CD4-positive, alpha-beta T cell (primary cell): ENCODE results near the gene LNX1. TPM values are rescaled to one million over a fixed set of nuclear protein-coding genes. Genes with fewer than 3 reads are reported as not detected.

ENCODE experiments used
- ATAC-seq: fragments of 200-7000 bp; cut with Tn5 transposase; one replicate; pipeline ENCODE4 v1.10.0; 2022; ENCODE audit warnings: mild to moderate bottlenecking; ENCODE audit not compliant: poor library complexity
- CTCF ChIA-PET: fragments of 350-600 bp; sonication (Branson Sonifier 250); formaldehyde crosslinking; loops from one replicate; lab custom pipeline; 2021; ENCODE audit warnings: antibody characterized with exemption, inconsistent platforms; lab: Charles Lee
- POLR2A ChIA-PET: fragments of 350-600 bp; sonication (Branson Sonifier 250); formaldehyde crosslinking; loops from one replicate; lab custom pipeline; 2021; ENCODE audit warnings: antibody characterized with exemption, inconsistent platforms; lab: Charles Lee
- DNase-seq, 14 experiments: peaks; one replicate each; pipeline ENCODE4 v3.0.0-alpha.2; 2013 to 2020; ENCODE audit warnings: mixed read lengths in 2 of 14
- H3K27ac ChIP-seq, 2 donors: one replicate each; pipeline versions ENCODE4 v1.5.1 to v1.7.0; 2013; ENCODE audit warnings: low read length in 2 of 2, low read depth in 1 of 2, mild to moderate bottlenecking in 1 of 2
- H3K27me3 ChIP-seq, 2 experiments: 1 replicate in 1 of 2; 2 replicates in 1 of 2; pipeline versions ENCODE4 v1.6.1 to v1.7.0; 2013; ENCODE audit warnings: low read length in 2 of 2, control low read depth in 1 of 2, mild to moderate bottlenecking in 1 of 2, moderate library complexity in 1 of 2; ENCODE audit not compliant: insufficient read depth in 2 of 2, control insufficient read depth in 1 of 2
- H3K36me3 ChIP-seq: one replicate; pipeline ENCODE4 v1.6.1; 2013; ENCODE audit warnings: low read length, control low read depth; ENCODE audit not compliant: insufficient read depth
- H3K4me1 ChIP-seq: one replicate; pipeline ENCODE4 v1.6.1; 2013; ENCODE audit warnings: low read length, control low read depth; ENCODE audit not compliant: insufficient read depth
- H3K4me3 ChIP-seq: one replicate; pipeline ENCODE4 v1.5.1; 2013; ENCODE audit warnings: mild to moderate bottlenecking, low read length, moderate library complexity
- H3K9me3 ChIP-seq, 2 experiments: 1 replicate in 1 of 2; 2 replicates in 1 of 2; pipeline versions ENCODE4 v1.6.1 to v1.7.0; 2013; ENCODE audit warnings: low read length in 2 of 2, mild to moderate bottlenecking in 2 of 2, control low read depth in 1 of 2, moderate library complexity in 1 of 2; ENCODE audit not compliant: control insufficient read depth in 1 of 2, insufficient read depth in 1 of 2
- H3K27ac Mint-ChIP-seq: one replicate; pipeline ENCODE4 v1.8.0; 2020; ENCODE audit warnings: mixed read lengths
- H3K27me3 Mint-ChIP-seq: one replicate; pipeline ENCODE4 v1.8.0; 2021; ENCODE audit warnings: mixed read lengths
- H3K36me3 Mint-ChIP-seq: one replicate; pipeline ENCODE4 v1.8.0; 2021; ENCODE audit warnings: low read depth, mixed read lengths
- H3K4me1 Mint-ChIP-seq: one replicate; pipeline ENCODE4 v1.8.0; 2021; ENCODE audit warnings: low read depth, mixed read lengths
- H3K4me3 Mint-ChIP-seq: one replicate; pipeline ENCODE4 v1.8.0; 2020; ENCODE audit warnings: mild to moderate bottlenecking, mixed read lengths
- H3K9me3 Mint-ChIP-seq: one replicate; pipeline ENCODE4 v1.8.0; 2020; ENCODE audit warnings: mixed read lengths
- CTCF ChIP-seq: fragments of 200-600 bp; IDR thresholded peaks from one replicate; pipeline ENCODE4 v1.8.0; 2022; ENCODE audit warnings: antibody characterized with exemption, mild to moderate bottlenecking
- intact Hi-C, 2 experiments: fragments of 100-400 bp; cut with DNase I in 1 of 2; cut with micrococcal nuclease in 1 of 2; formaldehyde crosslinking; loops; one replicate each; pipeline versions ENCODE4 v1.15.1 to v1.9.0; 2023 to 2025; cut with DNase I, micrococcal nuclease
- total RNA-seq, 174 experiments: library from RNA in 2 of 174; stranded (reverse) in 2 of 174; gene quantifications; one replicate each; pipeline ENCODE4 v1.2.3 and lab custom pipeline; 2021 to 2026

The LNX1 gene
- total RNA-seq, 2 experiments from 2014 or later = not detected

GRCh38 chr4:53548662-53549061 lies 42.6 kb downstream of the LNX1 start:
- no peaks in the 10 kb centered on the region for H3K36me3 Mint-ChIP-seq
- H3K27me3 Mint-ChIP-seq = peaks cover 17% of the 10 kb centered on the region
- H3K4me1 ChIP-seq = no peaks in the 10 kb centered on the region
- no peak overlapping the region for H3K27ac Mint-ChIP-seq
- H3K4me1 Mint-ChIP-seq = no peaks in the 10 kb centered on the region
- H3K4me3 ChIP-seq = no peak overlapping the region
- ATAC-seq (no peak), DNase-seq (no peak)
- H3K9me3 Mint-ChIP-seq = peaks cover 2% of the 10 kb centered on the region
- no peaks in the 10 kb centered on the region for H3K36me3 ChIP-seq
- H3K9me3 ChIP-seq = peaks cover 0 to 3% of the 10 kb centered on the region in 2 experiments
- CTCF ChIA-PET = no interaction called here
- no peak overlapping the region for H3K27ac ChIP-seq
- H3K27me3 ChIP-seq = peaks cover 0 to 5% of the 10 kb centered on the region in 2 experiments
- no peak overlapping the region for H3K4me3 Mint-ChIP-seq
- intact Hi-C loops = no loop called here
- no peak for TF ChIP-seq CTCF
- POLR2A ChIA-PET = no interaction called here

- Histone ChIP-seq H3K4me1 (no peaks in the 10 kb centered on the region), H3K27ac (no peak overlapping the region), H3K36me3 (no peaks in the 10 kb centered on the region), H3K27me3 (peaks cover 0 to 5% of the 10 kb centered on the region in 2 experiments), H3K4me3 (no peak overlapping the region), H3K9me3 (peaks cover 0 to 3% of the 10 kb centered on the region in 2 experiments)
- Mint-ChIP-seq H3K4me1 (no peaks in the 10 kb centered on the region), H3K36me3 (no peaks in the 10 kb centered on the region), H3K27ac (no peak overlapping the region), H3K4me3 (no peak overlapping the region), H3K27me3 (peaks cover 17% of the 10 kb centered on the region), H3K9me3 (peaks cover 2% of the 10 kb centered on the region)
- ChIA-PET POLR2A (no interaction called here), CTCF (no interaction called here)
- DNase-seq (no peak), ATAC-seq (no peak)
- intact Hi-C loops = no loop called here
- no peak for TF ChIP-seq CTCF
Measured at GRCh38 chr4:53547983-53548382, 43.3 kb downstream of the LNX1 start.

- ATAC-seq (no peak), DNase-seq (no peak)
- CTCF ChIA-PET = interaction anchor here (0.6 kb wide), 1 partner anchor 122 kb away, joined by 3 read pairs; no protein-coding TSS in a partner anchor
- Mint-ChIP-seq H3K36me3 (no peaks in the 10 kb centered on the region), H3K4me3 (no peak overlapping the region), H3K27ac (no peak overlapping the region), H3K9me3 (peaks cover 2% of the 10 kb centered on the region), H3K4me1 (no peaks in the 10 kb centered on the region), H3K27me3 (peaks cover 24% of the 10 kb centered on the region)
- Histone ChIP-seq H3K4me3 (no peak overlapping the region), H3K36me3 (no peaks in the 10 kb centered on the region), H3K4me1 (no peaks in the 10 kb centered on the region), H3K27ac (no peak overlapping the region), H3K27me3 (peaks cover 0 to 5% of the 10 kb centered on the region in 2 experiments), H3K9me3 (no peaks in the 10 kb centered on the region)
- POLR2A ChIA-PET = no interaction called here
- TF ChIP-seq CTCF = no peak
- intact Hi-C loops = no loop called here
Measured at GRCh38 chr4:53545942-53546581, 45.2 kb downstream of the LNX1 start.
